ENCODE measurements around the gene IPMK. TPM values are rescaled to one million over a fixed set of nuclear protein-coding genes. Genes with fewer than 3 reads are reported as not detected.

The IPMK gene
- total RNA-seq, 4 donors from 2014 or later: 0.26 to 10.8 (median 3.8) TPM

GRCh38 chr10:58268454-58268945, 806 bp upstream of the IPMK start:
- Histone ChIP-seq H3K4me3 (peak overlapping the region; percentile 73 to 90), H3K27me3 (no peaks in the 10 kb centered on the region), H3K27ac (peak overlapping the region; percentile 89 to 96), H3K9me3 (no peaks in the 10 kb centered on the region), H3K36me3 (no peaks in the 10 kb centered on the region), H3K4me1 (peaks cover 0 to 6% of the 10 kb centered on the region in 2 donors)
- TF ChIP-seq POLR2A (IDR thresholded peaks at IDR 0.05): no peak
- TF ChIP-seq, protein P1, sequence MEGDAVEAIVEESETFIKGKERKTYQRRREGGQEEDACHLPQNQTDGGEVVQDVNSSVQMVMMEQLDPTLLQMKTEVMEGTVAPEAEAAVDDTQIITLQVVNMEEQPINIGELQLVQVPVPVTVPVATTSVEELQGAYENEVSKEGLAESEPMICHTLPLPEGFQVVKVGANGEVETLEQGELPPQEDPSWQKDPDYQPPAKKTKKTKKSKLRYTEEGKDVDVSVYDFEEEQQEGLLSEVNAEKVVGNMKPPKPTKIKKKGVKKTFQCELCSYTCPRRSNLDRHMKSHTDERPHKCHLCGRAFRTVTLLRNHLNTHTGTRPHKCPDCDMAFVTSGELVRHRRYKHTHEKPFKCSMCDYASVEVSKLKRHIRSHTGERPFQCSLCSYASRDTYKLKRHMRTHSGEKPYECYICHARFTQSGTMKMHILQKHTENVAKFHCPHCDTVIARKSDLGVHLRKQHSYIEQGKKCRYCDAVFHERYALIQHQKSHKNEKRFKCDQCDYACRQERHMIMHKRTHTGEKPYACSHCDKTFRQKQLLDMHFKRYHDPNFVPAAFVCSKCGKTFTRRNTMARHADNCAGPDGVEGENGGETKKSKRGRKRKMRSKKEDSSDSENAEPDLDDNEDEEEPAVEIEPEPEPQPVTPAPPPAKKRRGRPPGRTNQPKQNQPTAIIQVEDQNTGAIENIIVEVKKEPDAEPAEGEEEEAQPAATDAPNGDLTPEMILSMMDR (IDR thresholded peaks at IDR 0.05): no peak
- intact Hi-C loops (cut with DNase I; ENCODE audit: low total_unique reads): no loop called here
- DNase-seq: no peak

GRCh38 chr10:58266826-58267712, 625 bp downstream of the IPMK start:
- Histone ChIP-seq H3K9me3 (no peaks in the 10 kb centered on the region), H3K4me1 (peaks cover 0 to 6% of the 10 kb centered on the region in 2 donors), H3K27me3 (no peaks in the 10 kb centered on the region), H3K27ac (peak overlapping the region; percentile 89 to 96), H3K36me3 (no peaks in the 10 kb centered on the region), H3K4me3 (peak overlapping the region; percentile 73 to 90)
- intact Hi-C loops (cut with DNase I; ENCODE audit: low total_unique reads): no loop called here
- TF ChIP-seq POLR2A (IDR thresholded peaks at IDR 0.05): peak; percentile 5 to 13
- TF ChIP-seq, protein P1 (IDR thresholded peaks at IDR 0.05): no peak
- peak; percentile 34 to 38 for DNase-seq

DNA sequence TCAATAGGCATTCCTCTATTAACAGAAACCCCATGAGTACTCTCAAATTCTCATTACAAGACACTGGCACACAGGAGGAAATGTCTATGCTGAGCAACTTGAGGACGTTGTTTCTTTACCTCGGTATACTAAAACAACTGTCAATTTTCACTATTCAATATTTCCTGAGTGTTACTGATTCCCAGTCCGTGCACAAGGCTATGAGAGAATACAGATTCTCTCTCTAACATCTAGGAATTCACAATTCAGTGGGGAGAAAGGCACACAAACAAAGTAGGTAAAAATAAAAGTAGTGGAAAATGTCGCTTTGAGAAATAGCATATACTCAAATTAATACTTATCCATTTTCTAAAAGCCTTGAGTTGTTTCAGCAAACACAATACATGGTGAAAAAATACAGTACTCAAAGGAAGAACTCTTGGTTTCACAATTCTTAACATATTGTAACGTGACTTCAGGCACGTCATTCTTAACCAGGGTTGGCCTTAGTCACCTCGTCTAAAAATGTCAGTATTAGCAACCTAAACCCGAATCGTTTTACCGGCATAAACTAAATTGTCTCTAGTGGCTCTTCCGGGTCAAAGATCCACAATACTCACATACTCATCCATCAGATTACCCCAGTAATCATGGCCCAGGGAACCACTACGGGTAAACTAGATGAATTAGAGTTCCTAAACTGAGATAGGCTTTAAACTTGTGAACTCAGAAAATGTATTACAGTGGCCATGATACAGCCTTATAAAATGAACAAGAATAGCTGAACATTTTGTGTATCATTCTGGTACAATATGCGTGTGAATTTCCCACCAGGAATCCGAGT, 1.5 kb downstream of the IPMK start:
- DNase-seq: no peak
- Histone ChIP-seq H3K4me3 (peak overlapping the region; percentile 73 to 90), H3K27me3 (no peaks in the 10 kb centered on the region), H3K36me3 (no peaks in the 10 kb centered on the region), H3K4me1 (peaks cover 0 to 6% of the 10 kb centered on the region in 2 donors), H3K27ac (peak overlapping the region; percentile 89 to 96), H3K9me3 (no peaks in the 10 kb centered on the region)
- intact Hi-C loops (cut with DNase I; ENCODE audit: low total_unique reads): no loop called here
- TF ChIP-seq POLR2A (IDR thresholded peaks at IDR 0.05): no peak
- TF ChIP-seq, protein P1 (IDR thresholded peaks at IDR 0.05): no peak

- no peak overlapping the region for H3K4me3 ChIP-seq
- H3K27me3 ChIP-seq: no peaks in the 10 kb centered on the region
- DNase-seq: no peak
- no peaks in the 10 kb centered on the region for H3K9me3 ChIP-seq
- TF ChIP-seq, protein P1 (IDR thresholded peaks at IDR 0.05): no peak
- TF ChIP-seq POLR2A (IDR thresholded peaks at IDR 0.05): no peak
- intact Hi-C loops (cut with DNase I; ENCODE audit: low total_unique reads): no loop called here
- H3K36me3 ChIP-seq: no peaks in the 10 kb centered on the region
- peaks cover 0 to 5% of the 10 kb centered on the region in 2 donors for H3K4me1 ChIP-seq
- no peak overlapping the region for H3K27ac ChIP-seq
Observed at GRCh38 chr10:58265249-58265648, 2.4 kb downstream of the IPMK start.

All from uterus (tissue), 4 donors.